ENCODE results near the gene CTXND1. TPM values are rescaled to one million over a fixed set of nuclear protein-coding genes. Genes with fewer than 3 reads are reported as not detected.

The CTXND1 gene
- total and polyA plus RNA-seq, 2 of the 13 experiments (the other 11 are each of a cell fraction or from before 2014, with no cell fraction given) = 1.2 to 2.1 TPM

- TF ChIP-seq ZNF441 (CRISPR knock-in tag; IDR thresholded peaks at IDR 0.05; ENCODE audit: borderline replicate concordance) (no peak), ZNF496 (CRISPR knock-in tag; IDR thresholded peaks at IDR 0.05; ENCODE audit: insufficient replicate concordance) (no peak), SALL1 (CRISPR knock-in tag; IDR thresholded peaks at IDR 0.05) (peak; percentile 29; the same call in 1 of the 2 replicates), ZNF292 (CRISPR knock-in tag; IDR thresholded peaks at IDR 0.05; ENCODE audit: borderline replicate concordance, low read depth) (no peak), ZNF644 (CRISPR knock-in tag; IDR thresholded peaks at IDR 0.05; ENCODE audit: low read depth) (0 out of 2 replicates have a peak, but pooled peaks have one; percentile 12), HMGXB3 (CRISPR knock-in tag; IDR thresholded peaks at IDR 0.05; ENCODE audit: borderline replicate concordance) (no peak), ZNF598 (CRISPR knock-in tag; IDR thresholded peaks at IDR 0.05; ENCODE audit: borderline replicate concordance) (no peak), FOXK1 (CRISPR knock-in tag; IDR thresholded peaks at IDR 0.05; ENCODE audit: borderline replicate concordance, low read depth) (no peak), ZNF17 (CRISPR knock-in tag; IDR thresholded peaks at IDR 0.05) (no peak), SIN3A (IDR thresholded peaks at IDR 0.05; ENCODE audit: borderline replicate concordance, low read depth, low read length) (peak; percentile 26; the same call in 1 of the 2 replicates), IKZF4 (CRISPR knock-in tag; IDR thresholded peaks at IDR 0.05; ENCODE audit: borderline replicate concordance, low read depth, not compliant biosample characterization) (no peak), ZMYM2 (CRISPR knock-in tag; IDR thresholded peaks at IDR 0.05) (no peak), NPAS2 (CRISPR knock-in tag; IDR thresholded peaks at IDR 0.05; ENCODE audit: borderline replicate concordance) (no peak), NCOA5 (CRISPR knock-in tag; IDR thresholded peaks at IDR 0.05) (no peak), ISL2 (CRISPR knock-in tag; IDR thresholded peaks at IDR 0.05) (no peak), XRCC5 (optimal IDR thresholded peaks at IDR 0.05; ENCODE audit: low read length) (peak; percentile 26), NFE2L1 (CRISPR knock-in tag; IDR thresholded peaks at IDR 0.05; ENCODE audit: borderline replicate concordance) (no peak), ZFP41 (CRISPR knock-in tag; IDR thresholded peaks at IDR 0.05; ENCODE audit: borderline replicate concordance) (no peak), ZNF331 (CRISPR knock-in tag; IDR thresholded peaks at IDR 0.05) (0 out of 2 replicates have a peak, but pooled peaks have one; percentile 15), ZNF550 (CRISPR knock-in tag; IDR thresholded peaks at IDR 0.05; ENCODE audit: borderline replicate concordance) (no peak), ZBTB20 (CRISPR knock-in tag; IDR thresholded peaks at IDR 0.05; ENCODE audit: borderline replicate concordance, low read depth) (no peak), SMC3 (IDR thresholded peaks at IDR 0.05; ENCODE audit: low read length) (peak; percentile 89), CEBPB (IDR thresholded peaks at IDR 0.05; ENCODE audit: borderline replicate concordance, low read depth, low read length) (no peak), ZBTB25 (CRISPR knock-in tag; IDR thresholded peaks at IDR 0.05) (no peak), RAD21 (CRISPR knock-in tag; IDR thresholded peaks at IDR 0.05) (peak; percentile 70), ZSCAN29 (CRISPR knock-in tag; conservative IDR thresholded peaks at IDR 0.05) (no peak), ZNF766 (CRISPR knock-in tag; IDR thresholded peaks at IDR 0.05; ENCODE audit: borderline replicate concordance) (no peak)
These were observed 9.8 kb downstream of the CTXND1 start (continued) for GRCh38 chr15:80242132-80242769.

All from HepG2 (cell line).